ENCODE results near the gene NOS1AP. TPM values are rescaled to one million over a fixed set of nuclear protein-coding genes. Genes with fewer than 3 reads are reported as not detected.

The NOS1AP gene
- total and polyA plus RNA-seq, 2 donors (not counting 3 experiments of a cell fraction or from before 2014, with no cell fraction given), result 1.3 to 5.4 TPM

- peak overlapping the region; percentile 9 to 55 (median 45) for H3K4me3 ChIP-seq (replicated peaks in 1 of 3; ENCODE audit: insufficient read depth in 1 of 3, low read depth in 1 of 3, low read length in 3 of 3)
- H3K9me3 ChIP-seq (replicated peaks; ENCODE audit: control insufficient read depth, insufficient read depth, low read length), result no peaks in the 10 kb centered on the region
- H3K9me1 ChIP-seq (replicated peaks; ENCODE audit: control insufficient read depth, extremely low read depth, insufficient read depth, low read length), result no peaks in the 10 kb centered on the region
- no peak for DNase-seq (ENCODE audit: low read depth, low spot score)
- FAIRE-seq, result no peak
- H3K27ac ChIP-seq (ENCODE audit: insufficient read depth, low read depth, low read length), result no peak overlapping the region
- H3K4me1 ChIP-seq (ENCODE audit: control insufficient read depth, extremely low read depth, insufficient read depth, low read length), result peaks cover 8% of the 10 kb centered on the region
- intact Hi-C loops (cut with micrococcal nuclease), result loop anchor here (1.0 to 5.0 kb wide), 2 partner anchors 61 to 106 kb away; no protein-coding TSS in a partner anchor
- H3K9ac ChIP-seq (replicated peaks; ENCODE audit: extremely low read depth, insufficient read depth, low read length), result peak overlapping the region; percentile 6
- no TSS peak for BruUV-seq (replicated peaks)
- peaks cover 0 to 3% of the 10 kb centered on the region in 2 experiments for H3K27me3 ChIP-seq (ENCODE audit: control insufficient read depth in 2 of 2, insufficient read depth in 2 of 2, low read length in 2 of 2)
- dilution Hi-C loops (cut with MboI; ENCODE audit: extremely low pct_ligation_motif_present, low sequenced_read_pairs), result no loop called here
- CTCF ChIA-PET, result interaction anchor here (1.0 to 4.8 kb wide), 10 partner anchors 8 to 230 kb away, joined by 3 to 73 read pairs (median 4); no protein-coding TSS in a partner anchor
- H4K20me1 ChIP-seq (replicated peaks; ENCODE audit: control insufficient read depth, extremely low read depth, insufficient read depth, low read length), result no peaks in the 10 kb centered on the region
- peak overlapping the region; percentile 60 for H2AFZ ChIP-seq (ENCODE audit: low read depth, low read length)
- H3K4me2 ChIP-seq (ENCODE audit: insufficient read depth, low read length), result peak overlapping the region; percentile 32
- H3K79me2 ChIP-seq (ENCODE audit: control insufficient read depth, insufficient read depth, low read length), result no peaks in the 10 kb centered on the region
- no peaks in the 10 kb centered on the region for H3K36me3 ChIP-seq (ENCODE audit: control insufficient read depth in 2 of 2, extremely low read depth in 1 of 2, insufficient read depth in 2 of 2, low read length in 2 of 2)
- POLR2A ChIA-PET, result no interaction called here
- TF ChIP-seq MYC (IDR thresholded peaks at IDR 0.05; ENCODE audit: low read depth, low read length), result no peak
- TF ChIP-seq, protein P1, sequence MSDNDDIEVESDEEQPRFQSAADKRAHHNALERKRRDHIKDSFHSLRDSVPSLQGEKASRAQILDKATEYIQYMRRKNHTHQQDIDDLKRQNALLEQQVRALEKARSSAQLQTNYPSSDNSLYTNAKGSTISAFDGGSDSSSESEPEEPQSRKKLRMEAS (IDR thresholded peaks at IDR 0.05; ENCODE audit: insufficient read depth, insufficient read length), result no peak
- no peak for TF ChIP-seq JUN (IDR thresholded peaks at IDR 0.05; ENCODE audit: borderline replicate concordance, insufficient read depth, insufficient read length, low read depth)
- TF ChIP-seq EZH2 (IDR thresholded peaks at IDR 0.05; ENCODE audit: borderline replicate concordance, low read depth, low read length, severe bottlenecking), result no peak
- TF ChIP-seq GATA2 (IDR thresholded peaks at IDR 0.05; ENCODE audit: insufficient read depth, insufficient read length, low read depth, low read length), result no peak
- no peak for TF ChIP-seq FOS (IDR thresholded peaks at IDR 0.05; ENCODE audit: borderline replicate concordance, insufficient read depth, low read length)
- TF ChIP-seq POLR2AphosphoS5 (IDR thresholded peaks at IDR 0.05; ENCODE audit: insufficient read depth, low read depth, low read length), result no peak
These were observed 46.3 kb upstream of the NOS1AP start for GRCh38 chr1:162023181-162023546.
